SK-N-SH treated with all-trans-retinoic acid at 6 μM for 48 hours (cell line): ENCODE measurements around the gene PHGDH.

Source experiments
- ARNTL ChIP-seq: fragments of 450-650 bp; formaldehyde crosslinking; IDR thresholded peaks from 2 replicates; pipeline ENCODE4 v1.5.0; 2020; ENCODE audit warnings: low read depth, mild to moderate bottlenecking, moderate library complexity, borderline replicate concordance
- BACH2 ChIP-seq: fragments of 250-450 bp; sonication (Bioruptor Pico); IDR thresholded peaks from 2 replicates; pipeline ENCODE4 v1.9.0; 2021; ENCODE audit warnings: mild to moderate bottlenecking, borderline replicate concordance
- GLIS3 ChIP-seq: fragments of 250-450 bp; sonication (Bioruptor Pico); IDR thresholded peaks from 2 replicates; pipeline ENCODE4 v1.5.0; 2020; ENCODE audit warnings: mild to moderate bottlenecking, moderate library complexity
- SNAI2 ChIP-seq: fragments of 250-450 bp; sonication (Bioruptor Pico); IDR thresholded peaks from 2 replicates; pipeline ENCODE4 v1.5.0; 2020; ENCODE audit warnings: mild to moderate bottlenecking, moderate library complexity
- TCF4 ChIP-seq: fragments of 250-450 bp; sonication (Bioruptor Pico); IDR thresholded peaks from 2 replicates; pipeline ENCODE4 v1.8.0; 2021; ENCODE audit warnings: mild to moderate bottlenecking, moderate library complexity, borderline replicate concordance
- ZC3H10 ChIP-seq: fragments of 250-450 bp; sonication (Bioruptor Pico); IDR thresholded peaks from 2 replicates; pipeline ENCODE4 v1.5.1; 2021; ENCODE audit warnings: mild to moderate bottlenecking, moderate library complexity
- ZNF8 ChIP-seq: fragments of 450-650 bp; formaldehyde crosslinking; IDR thresholded peaks from 2 replicates; pipeline ENCODE4 v1.5.0; 2020; ENCODE audit warnings: mild to moderate bottlenecking, moderate library complexity
- TF ChIP-seq, protein P1 (sequence below): fragments of 250-450 bp; sonication (Bioruptor Pico); IDR thresholded peaks from 2 replicates; pipeline ENCODE4 v1.5.1; 2020; ENCODE audit warnings: low read depth, mild to moderate bottlenecking, moderate library complexity
- TF ChIP-seq, protein P2 (sequence below): fragments of 250-450 bp; sonication (Bioruptor Pico); IDR thresholded peaks from 2 replicates; pipeline ENCODE4 v1.8.0; 2020; ENCODE audit warnings: mild to moderate bottlenecking, moderate library complexity, borderline replicate concordance

DNA sequence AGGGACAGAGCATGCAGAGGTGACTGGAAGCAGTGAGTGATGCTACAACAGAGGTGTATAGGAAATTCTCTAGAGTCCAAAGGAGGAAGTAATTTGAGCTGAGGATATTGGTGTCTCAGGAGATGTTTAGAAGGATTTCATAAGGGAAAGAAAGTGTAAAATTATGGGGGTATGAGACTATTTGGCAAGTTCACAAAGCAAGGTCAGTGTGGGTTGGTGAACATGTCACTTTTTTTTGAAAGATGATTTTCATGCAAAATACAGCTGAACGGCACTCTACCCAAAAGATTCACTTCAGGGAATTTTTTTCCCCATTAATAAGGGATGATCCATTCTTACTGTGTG, 32.8 kb downstream of the PHGDH start:
- no peak for TF ChIP-seq BACH2 (CRISPR knock-in tag)
- TF ChIP-seq, protein P1, sequence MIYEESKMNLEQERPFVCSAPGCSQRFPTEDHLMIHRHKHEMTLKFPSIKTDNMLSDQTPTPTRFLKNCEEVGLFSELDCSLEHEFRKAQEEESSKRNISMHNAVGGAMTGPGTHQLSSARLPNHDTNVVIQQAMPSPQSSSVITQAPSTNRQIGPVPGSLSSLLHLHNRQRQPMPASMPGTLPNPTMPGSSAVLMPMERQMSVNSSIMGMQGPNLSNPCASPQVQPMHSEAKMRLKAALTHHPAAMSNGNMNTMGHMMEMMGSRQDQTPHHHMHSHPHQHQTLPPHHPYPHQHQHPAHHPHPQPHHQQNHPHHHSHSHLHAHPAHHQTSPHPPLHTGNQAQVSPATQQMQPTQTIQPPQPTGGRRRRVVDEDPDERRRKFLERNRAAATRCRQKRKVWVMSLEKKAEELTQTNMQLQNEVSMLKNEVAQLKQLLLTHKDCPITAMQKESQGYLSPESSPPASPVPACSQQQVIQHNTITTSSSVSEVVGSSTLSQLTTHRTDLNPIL = no peak
- TF ChIP-seq, protein P2, sequence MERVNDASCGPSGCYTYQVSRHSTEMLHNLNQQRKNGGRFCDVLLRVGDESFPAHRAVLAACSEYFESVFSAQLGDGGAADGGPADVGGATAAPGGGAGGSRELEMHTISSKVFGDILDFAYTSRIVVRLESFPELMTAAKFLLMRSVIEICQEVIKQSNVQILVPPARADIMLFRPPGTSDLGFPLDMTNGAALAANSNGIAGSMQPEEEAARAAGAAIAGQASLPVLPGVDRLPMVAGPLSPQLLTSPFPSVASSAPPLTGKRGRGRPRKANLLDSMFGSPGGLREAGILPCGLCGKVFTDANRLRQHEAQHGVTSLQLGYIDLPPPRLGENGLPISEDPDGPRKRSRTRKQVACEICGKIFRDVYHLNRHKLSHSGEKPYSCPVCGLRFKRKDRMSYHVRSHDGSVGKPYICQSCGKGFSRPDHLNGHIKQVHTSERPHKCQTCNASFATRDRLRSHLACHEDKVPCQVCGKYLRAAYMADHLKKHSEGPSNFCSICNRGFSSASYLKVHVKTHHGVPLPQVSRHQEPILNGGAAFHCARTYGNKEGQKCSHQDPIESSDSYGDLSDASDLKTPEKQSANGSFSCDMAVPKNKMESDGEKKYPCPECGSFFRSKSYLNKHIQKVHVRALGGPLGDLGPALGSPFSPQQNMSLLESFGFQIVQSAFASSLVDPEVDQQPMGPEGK (CRISPR knock-in tag) = no peak
- TF ChIP-seq ARNTL (CRISPR knock-in tag) = no peak
- TF ChIP-seq GLIS3 (CRISPR knock-in tag) = no peak
- TF ChIP-seq ZC3H10 (CRISPR knock-in tag) = no peak
- TF ChIP-seq SNAI2 (CRISPR knock-in tag) = no peak
- no peak for TF ChIP-seq ZNF8
- no peak for TF ChIP-seq TCF4 (CRISPR knock-in tag)
